GM19395 (cell line): Measurements from ENCODE around the gene FAM219A.
"Not testable (repeated sequence)": the region's sequence is repeated elsewhere in the genome, so short reads cannot be mapped to it uniquely, and the experiment has no call there.

Experiments used
- ATAC-seq: cut with Tn5 transposase; IDR thresholded peaks from one replicate; pipeline ENCODE4 v1.9.1; 2021; ENCODE audit warnings: mild to moderate bottlenecking, moderate library complexity; ENCODE audit not compliant: unreplicated experiment

Gene FAM219A

DNA sequence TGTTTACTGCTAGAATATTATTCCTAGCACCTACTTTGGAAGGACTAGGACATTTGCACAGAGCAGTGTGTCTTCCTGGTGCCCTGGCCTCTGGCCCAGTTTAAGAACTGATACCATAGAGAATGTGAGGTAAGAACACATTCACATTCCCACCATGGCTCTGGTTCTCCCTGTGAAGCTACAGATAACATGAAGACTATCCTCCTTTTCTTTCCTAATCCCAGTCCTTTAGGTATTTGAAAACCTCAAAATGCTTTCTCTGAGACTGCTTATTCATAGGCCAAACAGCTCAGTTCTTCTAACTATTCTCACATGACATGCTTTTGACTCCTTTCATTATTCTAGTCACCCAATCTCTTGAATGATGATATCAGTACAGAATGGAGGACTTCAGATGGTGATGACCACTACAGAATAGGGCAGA is 11.9 kb downstream of the FAM219A start:
- no peak for ATAC-seq

DNA sequence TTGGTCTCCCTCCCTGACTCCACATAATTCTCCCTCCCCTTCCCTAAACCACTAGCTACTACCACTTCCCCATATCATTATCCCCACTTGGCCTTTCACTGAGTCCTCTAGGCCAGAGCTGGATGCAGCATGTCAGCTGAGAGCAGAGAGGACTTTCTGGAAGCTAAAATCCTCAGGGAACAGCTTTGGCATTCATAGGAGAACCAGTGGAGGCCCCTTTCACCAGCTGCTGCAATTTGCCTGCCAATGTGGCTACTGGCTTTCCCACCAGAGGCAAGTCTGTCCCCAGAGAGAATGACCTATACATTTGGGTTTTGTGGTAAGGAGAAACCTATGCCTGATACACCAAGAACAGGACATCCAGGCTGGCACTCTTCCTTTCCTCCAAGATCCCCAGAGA is 14.4 kb downstream of the FAM219A start:
- ATAC-seq, result no peak

DNA sequence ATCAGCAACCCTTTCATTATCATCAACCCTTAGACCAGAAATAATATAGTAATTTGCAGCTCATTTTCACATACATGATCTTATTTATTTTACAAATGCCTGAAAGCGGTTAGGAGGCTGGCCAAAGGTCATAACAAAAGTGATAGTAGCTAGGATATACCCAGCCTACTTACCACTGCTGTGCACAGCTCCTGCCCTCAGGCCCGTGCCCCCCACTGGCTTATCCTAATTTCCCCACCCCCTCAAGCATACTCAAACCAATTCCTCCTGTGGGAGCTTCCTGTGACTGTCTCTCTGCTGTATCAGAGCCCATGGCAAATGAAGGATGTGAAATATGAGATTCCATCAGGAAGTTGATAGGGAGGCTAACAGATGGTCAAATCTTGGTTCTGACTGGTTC is 14.8 kb downstream of the FAM219A start:
- ATAC-seq, result no peak

DNA sequence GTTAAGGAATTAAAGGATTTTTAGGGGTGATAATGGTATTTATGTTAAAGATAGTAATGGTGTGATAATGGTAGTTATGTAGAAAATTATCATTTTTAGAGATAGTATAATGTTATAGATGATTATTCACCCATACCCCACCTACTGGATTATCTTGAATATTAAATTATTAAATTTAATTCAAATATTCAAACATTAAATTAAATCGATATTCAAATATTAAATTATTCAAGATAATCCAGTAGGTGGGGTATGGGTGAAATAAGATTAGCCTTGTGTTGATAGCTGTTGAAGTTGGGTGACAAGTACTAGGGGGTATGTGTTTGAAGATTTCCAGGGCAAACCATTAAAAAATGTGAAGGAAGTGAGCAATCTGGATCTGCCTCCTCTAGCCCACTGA is 15.6 kb downstream of the FAM219A start:
- no peak for ATAC-seq

DNA sequence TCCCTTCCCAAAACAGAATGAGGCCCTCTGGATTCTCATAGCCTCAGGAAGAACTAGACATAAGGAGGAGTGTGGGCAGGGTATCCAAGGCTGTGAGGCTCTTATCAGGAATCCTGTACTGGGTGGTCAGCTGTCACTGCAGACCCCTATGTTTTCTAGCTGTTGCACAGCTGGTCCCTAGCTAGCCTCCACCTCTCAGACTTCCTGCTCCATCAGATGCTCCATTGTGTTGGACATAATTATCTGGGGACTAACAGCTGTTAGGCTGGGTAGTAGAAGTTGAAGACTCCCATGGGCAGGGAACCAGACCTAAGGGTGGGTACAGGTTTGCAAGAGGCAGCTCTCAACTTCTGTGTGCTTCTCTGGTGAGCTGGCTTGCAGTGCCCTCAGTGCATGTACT is 18.4 kb downstream of the FAM219A start:
- ATAC-seq, result no peak

DNA sequence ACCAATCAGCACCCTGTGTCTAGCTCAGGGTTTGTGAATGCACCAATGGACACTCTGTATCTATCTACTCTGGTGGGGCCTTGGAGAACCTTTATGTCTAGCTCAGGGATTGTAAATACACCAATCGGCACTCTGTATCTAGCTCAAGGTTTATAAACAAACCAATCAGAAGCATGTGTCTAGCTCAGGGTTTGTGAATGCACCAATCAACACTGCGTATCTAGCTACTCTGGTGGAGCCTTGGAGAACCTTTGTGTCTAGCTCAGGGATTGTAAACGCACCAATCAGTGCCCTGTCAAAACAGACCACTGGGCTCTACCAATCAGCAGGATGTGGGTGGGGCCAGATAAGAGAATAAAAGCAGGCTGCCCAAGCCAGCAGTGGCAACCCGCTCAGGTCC is 19.9 kb downstream of the FAM219A start:
- ATAC-seq, result not testable (repeated sequence)

DNA sequence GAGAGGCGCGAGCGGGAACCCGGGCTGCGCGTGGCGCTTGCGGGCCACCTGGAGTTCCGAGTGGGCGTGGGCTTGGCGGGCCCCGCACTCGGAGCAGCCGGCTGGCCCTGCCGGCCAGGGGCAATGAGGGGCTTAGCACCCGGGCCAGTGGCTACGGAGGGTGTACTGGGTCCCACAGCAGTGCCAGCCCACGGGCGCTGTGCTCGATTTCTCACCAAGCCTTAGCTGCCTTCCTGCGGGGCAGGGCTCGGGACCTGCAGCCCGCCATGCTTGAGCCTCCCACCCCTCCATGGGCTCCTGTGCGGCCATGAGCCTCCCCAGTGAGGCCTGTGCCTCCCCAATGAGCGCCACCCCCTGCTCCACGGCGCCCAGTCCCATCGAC is 20.5 kb downstream of the FAM219A start:
- ATAC-seq, result not testable (repeated sequence)

DNA sequence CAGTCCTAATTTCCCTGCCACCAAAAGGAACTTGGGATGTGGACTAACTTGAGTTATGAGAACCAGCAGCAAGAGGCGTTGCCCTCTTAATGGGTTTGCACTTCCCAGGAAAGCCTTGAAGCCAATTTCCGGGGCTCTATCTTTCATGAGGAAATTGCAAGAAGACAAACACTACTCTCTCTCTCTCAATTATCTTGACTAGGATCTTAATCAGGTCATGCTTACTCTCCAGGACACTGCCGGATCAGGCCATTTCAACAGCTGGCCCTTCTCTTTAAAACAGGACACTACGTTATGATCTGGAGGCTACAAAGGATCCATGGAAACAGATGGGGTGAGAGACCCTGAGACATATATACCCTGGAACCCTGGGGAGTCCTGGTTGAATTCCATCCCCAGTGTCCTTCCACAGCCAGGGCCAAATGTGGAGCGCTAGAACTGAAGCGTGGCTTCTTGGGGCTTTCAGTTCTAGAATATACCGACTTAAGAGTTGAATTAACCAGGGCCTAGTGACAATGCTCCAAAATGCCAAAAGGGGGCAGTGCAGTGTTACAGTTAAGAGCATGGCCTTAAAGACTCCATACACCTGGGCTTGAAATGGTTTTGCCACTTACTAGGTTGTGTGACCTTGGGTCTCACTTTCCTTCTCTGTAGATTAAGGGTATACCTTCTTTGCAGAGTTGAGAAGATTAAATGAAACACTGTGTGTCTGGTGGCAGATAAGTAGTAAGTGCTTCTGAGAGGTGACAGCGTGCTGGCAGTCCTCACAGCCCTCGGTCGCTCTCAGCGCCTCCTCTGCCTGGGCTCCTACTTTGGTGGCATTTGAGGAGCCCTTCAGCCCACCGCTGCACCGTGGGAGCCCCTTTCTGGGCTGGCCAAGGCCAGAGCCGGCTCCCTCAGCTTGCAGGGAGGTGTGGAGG is 21.1 kb downstream of the FAM219A start:
- ATAC-seq, result peak; percentile 74

DNA sequence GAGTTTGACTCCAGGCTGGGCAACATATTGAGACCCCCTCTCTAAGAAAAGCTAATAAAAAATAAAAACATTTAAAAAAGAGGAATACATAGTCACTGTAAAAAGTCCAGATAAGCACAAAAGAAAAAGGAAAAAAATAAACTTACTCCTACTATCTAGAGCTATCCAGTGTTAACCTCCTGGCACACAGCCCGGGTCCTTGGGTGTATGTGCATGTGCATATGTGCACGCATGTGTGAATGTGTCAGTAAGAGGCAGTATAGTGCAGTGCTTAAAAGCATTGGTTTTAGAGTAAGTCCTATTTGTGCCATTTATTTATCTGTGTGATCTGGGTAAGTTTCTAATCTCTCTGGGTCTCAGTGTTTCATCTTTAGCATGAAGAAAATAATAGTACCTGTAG is 26.7 kb downstream of the FAM219A start:
- no peak for ATAC-seq

DNA sequence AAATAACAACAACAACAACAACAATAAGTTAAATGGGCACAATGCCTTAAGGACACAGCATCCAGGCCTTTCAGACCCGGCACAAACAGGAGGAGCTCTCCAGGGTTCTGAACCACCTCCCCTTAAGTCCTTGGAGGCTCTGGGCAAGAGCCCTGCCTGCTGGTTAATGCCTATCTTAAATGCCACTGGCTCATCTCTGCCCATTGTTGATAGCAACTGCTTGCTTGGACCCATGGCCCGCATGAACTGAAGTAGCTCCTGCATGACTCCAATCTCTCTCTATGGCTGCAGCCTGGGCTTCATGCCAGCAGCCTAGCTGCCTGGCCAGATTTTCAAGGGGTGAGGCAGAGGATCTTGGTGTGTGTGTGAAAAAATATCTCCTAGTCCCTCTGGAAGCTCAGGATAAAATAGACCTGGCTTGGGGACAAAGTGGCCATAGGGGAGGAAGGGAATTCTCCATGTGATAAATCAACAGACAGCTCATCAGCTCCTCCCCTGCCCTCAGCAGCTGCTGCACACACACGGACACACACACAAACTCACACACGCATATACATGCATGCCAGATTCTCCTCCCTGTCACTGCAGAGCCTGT is 27.4 kb downstream of the FAM219A start:
- ATAC-seq, result no peak

DNA sequence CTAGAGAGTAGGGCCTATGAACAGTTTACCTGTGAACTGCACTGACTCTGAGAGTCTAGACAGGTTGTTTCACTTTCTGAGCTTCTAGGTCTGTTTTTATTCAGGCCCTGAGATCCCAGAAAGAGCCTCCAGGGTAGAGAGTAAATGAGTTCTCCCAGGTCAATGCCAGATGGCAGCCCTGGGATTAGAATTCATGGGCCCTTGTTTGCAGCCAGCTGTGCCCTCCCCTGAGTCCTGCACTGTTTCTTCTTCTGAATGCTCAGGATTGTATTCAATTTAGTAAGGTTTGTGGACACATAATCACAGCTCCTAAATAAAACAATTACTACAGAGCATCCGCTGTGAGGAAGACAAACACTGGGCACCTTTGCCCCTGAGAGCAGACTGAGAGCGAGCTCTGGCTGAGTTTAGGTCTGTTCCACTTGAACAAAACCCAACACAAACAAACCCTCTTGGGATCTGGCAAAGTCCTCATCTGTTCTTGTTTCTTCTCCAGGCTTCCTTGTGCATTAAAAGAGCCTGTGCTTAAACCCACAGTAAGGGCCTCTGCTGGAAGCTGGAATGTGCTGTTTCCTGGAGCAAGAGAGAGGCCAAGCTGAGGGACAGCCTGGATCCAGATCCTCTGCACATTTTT is 29.9 kb downstream of the FAM219A start:
- no peak for ATAC-seq

DNA sequence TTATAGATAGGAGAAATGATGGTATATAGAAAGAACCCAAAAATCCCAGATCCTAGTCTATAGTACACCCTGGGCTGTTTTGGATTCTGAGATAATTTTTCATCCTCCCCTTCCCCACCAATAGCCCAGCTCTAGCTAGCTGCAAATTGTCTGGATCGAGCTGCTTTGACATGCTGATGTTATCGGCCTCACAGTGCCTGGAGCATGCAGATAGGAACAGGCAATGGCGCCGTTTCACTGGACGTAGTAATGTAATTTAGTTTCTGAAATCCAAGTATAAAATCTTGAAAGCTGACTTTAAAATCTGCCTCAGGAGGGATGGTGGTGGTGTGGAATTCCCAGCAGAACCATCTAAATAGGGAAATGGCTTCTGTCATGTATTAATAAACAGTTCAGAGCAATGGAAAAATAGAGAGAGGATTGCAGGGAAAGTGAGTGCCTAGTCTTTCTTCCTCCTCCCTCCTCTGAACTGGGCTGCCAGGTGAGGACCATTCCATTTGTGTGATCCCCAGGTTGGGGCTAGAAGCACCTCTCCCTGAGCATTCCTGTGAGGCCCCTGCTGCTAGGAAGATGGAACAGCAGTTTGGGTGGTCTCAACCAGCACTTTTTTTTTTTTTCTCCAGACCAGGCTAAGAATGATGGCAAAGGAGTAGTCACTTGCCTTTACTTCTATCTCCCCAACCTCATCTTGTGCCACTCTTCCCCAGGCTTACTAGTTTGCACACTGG is 31.9 kb downstream of the FAM219A start:
- ATAC-seq, result no peak

DNA sequence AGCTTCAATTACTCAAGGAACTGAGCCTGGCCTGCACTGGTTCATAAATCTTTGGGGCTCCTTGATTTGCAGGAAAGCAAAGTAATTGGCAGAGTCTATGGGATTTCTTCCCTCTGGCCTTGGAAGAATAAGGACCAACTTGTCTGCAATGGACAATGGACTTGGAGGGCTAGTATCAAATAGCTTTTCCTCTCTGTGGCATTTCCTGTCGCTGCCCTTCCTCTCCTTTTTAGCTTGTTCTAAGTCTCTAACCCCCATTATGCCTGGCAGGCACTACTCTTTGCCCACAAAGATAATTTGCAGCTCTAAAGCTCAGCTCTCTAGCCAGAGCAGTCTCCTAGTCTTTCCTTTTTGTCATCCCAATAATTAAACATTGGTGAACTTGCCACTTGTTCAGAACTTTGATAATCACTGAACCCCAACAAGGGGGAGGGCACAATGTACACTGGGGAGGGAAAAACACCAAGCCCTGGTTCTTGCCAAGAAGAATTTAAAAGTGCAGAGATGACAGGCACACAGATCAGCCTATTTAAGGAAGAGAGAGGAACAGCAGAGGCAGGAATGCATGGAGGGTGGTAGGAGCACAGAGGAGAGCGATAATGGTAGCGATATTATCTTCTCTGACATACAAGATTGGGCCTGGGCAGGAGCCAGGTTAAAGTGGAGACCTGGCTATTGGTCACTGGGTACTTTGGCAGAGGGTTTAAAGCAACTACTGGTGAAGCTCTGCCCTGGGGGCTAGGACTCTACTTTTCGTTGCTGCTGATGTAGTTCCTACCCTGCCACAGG is 38.5 kb downstream of the FAM219A start:
- ATAC-seq, result no peak

DNA sequence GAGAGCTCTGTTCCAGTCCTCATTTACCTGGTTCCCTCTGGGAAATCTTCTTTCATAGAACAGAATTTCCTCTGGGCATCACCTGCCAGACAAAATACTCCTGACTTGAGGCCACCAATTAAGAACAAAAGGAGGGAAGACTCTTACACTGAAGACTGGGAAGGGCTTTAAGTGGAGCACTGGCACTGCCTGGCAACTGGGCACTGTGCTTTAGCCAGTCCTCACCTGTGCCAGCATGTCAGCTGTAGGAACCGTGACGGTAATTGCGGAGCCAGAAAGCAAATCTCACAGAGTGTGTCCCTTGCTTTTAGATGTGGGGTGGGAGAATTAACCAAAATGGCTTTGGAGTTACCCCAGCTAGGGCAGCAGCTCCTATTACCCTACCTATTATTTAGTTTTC is 40.6 kb downstream of the FAM219A start:
- ATAC-seq, result no peak

DNA sequence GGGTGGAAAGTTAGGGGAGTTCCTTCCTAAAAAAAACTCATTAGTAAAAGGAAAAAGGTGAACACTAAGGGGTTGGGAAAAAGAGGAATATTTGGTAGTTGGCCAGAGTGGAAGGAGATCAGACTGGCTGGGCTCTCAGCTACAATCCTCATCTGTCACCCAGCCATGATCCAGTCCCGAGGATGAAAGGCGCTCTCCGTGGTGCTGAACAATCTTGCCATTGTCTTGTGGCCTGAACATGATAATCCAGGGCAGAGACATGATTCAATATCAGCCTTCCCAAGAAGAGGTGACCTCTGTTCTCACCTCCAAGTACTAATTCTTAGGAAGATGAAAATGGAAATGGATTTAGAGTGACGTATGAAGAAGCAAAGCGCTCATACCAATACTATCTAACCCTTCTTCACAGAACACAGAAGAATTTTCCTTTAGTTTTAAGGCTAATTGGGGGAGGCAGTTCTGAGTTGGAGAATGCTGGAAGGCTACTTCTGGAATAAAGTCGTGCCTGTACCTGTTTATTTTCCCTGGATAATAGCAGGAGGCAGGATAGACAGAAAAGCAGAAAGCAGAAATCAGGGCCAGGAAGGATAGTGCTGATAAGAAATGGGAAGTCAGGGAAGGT is 45.0 kb downstream of the FAM219A start:
- ATAC-seq, result no peak

DNA sequence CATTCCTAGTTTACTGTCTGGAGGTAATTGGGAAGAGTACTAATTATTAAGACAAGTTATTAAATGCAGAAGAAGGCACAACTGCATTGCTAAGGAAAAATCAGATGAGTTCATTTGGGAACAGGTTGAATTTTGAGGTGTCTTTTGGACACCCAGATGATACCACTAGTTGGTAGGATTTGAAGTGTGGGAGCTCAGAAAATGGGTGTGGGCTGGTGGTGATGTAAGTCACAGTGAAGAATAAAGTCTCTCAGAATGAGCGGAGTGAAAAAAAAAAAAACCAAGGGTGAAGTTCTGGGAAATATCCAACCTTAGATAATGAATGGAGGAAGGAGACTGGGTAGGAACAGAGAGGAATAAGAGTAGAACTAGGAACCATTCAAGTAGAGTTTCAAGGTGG is 46.0 kb downstream of the FAM219A start:
- no peak for ATAC-seq

DNA sequence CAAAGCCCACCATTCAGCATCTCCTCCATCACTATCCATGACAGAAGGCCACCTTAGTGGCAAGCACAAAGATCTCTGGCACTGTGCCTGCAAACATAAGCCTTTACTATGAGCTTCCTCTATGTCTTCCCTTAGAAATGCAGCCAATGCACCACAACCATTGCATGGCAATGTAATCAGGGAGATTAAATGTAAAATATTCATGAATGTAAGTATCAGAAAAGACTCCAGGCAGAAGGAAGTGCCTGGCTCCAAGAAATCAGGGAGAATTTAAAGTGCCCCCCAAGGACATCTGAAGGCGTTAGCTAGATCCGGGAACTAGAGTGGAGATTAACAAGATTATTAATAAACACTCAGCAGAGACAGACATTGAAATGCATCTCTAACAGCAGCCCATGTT is 49.2 kb downstream of the FAM219A start:
- ATAC-seq, result no peak

DNA sequence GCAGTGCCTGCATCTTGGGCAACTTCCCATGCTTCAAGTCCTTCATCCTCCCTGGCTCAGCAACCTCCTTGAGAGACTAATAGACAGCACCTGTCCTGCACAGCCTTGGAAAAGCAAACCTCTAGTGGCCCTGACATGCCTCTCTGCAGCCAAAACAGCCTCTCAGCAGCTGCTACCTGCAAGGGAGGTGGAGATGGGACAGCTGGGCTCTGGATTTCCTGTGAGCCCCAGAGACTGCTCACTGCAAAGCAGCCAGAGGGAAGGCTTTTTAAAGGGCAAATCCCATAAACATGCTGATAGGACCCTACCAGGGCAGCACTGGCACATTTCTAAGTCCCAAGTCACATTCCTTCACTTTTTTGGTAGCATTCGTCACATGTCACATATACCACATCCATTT is 50.2 kb downstream of the FAM219A start:
- ATAC-seq, result no peak

DNA sequence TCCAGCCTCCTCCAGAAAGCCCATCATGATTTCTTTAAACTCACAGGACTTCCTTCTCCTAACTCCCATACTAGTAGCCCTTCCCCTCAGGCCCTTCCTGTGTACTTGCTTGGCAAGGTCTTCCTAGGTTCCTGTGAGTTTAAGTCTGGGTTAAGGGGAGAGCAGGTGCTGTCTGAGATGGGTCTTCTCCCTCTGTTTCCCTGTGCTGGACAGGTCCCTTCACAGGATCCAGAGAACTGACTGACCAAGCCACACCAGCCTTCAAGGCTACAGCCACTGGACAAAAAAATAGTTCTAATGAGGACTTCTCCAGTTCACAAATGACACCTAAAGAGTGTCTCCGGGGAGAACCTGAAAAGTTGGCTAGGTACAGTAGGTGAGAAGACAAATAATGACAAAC is 52.2 kb downstream of the FAM219A start:
- ATAC-seq, result no peak

DNA sequence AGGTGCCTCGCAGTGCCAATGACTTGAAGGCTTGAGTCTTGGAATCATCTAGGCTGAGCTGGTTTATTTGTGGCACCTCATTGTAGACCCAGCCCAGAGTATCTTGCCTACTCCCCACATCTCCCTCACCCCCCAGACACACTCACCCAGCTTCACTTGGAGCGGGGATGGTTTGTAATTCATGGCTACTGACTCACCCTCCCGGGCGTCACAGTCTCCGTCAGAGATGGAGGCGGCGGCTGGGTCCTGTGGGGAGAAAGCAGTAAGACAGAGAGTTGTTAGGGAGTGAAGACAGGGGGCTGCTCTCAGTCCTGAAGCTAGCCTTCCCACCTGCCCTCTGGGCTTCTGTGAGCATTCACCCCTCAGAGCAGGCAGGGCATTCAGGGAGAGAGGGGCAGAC is 52.7 kb downstream of the FAM219A start:
- ATAC-seq, result no peak
